Inflammatory macrophage treated with lipopolysaccharide for 1 hour (primary cell): ENCODE measurements around the gene IQSEC3.
"Not testable (repeated sequence)": the region's sequence is repeated elsewhere in the genome, so short reads cannot be mapped to it uniquely, and the experiment has no call there.

Experiments
- DNase-seq, 2 donors: peaks; one replicate each; pipeline ENCODE4 v3.0.0-alpha.2; 2020 to 2022

IQSEC3 gene

DNA sequence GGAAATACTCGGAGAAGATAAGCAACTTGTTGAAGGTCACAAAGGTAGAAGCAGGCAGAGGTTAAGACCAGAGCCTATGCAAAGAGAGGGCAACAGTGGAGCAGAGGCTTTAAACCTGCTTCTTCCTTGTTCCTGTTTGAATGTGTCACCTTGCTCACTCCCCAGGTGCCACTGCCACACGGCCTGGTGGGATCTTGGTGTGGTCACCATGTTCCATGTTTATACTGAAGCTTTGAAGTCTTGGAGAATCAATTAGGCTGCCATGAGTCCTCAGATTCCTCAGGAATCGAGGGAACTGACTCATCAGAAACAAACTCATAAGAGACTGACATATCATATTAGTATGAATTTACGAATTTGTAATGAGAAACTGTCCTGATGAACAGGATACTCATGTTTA, 46.8 kb downstream of the IQSEC3 start:
- DNase-seq: no peak

DNA sequence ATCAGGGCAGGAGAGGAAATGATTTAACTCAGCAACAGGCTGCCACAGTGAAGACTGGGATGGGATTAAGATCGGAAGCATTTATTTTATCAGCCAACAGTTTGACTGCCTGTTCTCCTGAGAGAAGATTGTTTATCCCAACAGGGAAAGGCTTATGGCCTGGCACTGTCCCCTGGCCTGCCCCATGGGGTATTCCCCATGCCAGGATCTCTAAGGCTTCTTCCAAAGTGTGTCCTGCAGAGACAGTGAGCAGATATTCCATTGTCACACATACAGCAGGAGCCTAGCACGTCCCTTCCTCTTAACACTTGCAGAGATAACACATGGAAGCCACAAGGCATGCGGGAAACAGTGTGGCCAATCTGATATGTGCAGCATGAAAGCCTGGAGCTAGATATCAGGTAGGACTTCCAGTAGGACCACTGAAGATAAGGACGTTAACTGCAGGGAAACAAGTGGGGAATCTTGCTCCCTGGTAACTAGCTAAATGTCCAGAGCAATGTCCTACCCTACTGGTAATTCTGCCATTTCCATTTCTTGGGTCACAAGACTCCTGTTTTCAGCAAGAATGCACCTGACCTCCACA, 48.2 kb downstream of the IQSEC3 start:
- no peak for DNase-seq

DNA sequence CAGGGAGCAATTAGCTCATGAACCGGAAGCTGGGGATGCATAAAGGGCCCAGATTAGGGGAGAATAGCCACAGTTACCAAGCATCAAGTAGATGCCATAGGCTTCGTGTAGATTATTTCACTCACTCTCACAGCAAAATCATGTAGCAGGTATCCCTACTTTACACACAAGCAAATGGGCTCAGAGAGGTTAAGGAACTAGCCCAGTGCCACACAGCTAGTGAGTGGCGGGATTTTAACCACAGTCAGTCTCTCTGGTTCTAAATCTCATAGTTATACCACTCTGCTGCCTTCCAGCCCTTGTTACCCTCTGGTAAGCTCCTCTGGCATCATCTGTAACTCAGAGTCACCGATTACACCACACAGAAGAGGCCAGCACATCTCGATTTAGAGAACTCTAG, 49.0 kb downstream of the IQSEC3 start:
- no peak for DNase-seq

DNA sequence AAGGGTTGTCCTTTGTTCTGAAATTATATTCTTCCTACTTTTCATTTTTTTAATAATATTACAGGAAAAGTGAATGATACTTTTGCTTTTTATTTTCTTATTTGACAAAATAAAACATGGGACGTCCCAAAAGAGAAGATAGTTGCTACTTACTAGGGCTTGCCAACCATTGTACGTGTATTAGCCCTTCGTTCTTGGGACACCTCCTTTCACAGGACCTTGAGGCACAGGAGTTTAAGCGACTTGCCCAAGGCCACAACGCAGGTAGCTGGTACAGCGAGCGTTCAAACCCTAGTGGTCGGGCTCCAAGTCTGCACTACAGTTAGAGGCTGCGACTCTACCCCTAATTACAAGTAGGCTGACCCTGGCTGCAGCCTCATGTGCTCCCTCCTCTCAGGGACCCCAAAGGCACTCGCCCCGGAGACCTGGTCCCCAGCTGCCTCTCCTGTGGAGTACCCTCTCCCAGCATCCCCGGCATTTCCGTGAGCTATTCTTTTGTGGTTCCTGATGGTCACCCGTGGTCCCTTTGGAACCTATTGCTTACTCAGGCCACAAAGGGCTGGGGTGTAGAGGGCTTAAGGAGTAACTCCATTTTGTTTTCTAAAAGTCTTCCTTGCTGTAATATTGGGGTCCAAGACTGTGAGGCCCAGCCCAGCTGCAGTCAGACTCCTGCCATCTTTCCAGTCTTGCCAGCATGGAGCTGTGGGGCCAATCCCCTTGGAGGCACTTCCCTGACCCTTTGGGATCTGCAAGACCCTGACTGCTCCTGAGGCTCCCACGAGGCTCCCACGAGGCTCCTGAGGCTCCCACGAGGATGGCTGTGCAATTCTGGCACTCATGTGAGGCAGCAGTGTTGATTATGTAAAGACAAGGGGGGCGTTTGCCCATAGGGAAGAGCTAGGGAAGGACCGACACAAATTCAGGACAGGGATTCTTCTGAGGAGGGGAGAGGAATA, 49.7 kb downstream of the IQSEC3 start:
- DNase-seq: no peak

DNA sequence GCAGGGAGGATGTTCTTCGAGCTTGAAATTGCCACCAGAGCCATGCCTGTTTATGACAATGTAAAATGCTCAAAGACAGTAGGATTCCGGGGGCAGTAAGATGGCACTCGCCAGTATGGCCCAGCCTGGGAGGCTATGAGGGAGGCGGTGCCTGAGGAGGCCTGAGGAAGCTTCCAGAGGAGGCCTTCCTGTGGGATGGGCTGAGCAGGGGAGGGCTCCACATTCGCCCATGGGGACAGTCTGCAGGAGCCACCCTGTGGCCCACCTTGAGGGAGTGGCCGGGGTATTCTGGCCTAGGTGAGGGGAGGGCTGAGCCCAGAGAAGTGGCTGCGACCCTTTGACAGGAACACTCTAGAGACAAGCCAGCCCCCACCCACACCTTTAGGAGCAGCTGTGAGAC, 50.7 kb downstream of the IQSEC3 start:
- no peak for DNase-seq

DNA sequence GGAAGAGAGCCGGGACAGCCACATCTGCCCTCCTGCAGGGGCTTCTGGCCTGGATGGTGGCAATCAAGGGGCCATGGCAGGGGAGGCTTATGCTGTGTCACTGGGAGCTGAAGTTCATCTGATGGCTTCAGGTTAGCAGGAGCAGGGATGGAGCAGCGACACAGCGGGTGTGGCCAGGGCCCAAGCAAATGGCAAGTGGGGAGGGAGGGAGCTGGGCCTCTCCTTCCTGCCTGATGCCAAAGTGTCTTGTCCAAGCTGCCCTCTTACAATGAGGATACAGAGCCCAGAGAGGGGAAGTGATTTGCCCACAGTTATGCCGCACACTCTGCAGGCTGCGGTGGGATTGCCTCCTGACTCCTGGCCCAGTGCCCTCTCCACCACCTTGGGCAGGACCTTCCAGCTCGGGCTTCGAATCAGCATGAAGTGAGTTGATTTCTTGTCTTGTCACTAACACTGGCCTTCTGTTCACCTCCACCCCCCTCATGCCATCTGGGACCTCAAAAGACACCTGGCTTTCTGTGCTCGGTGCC, 51.3 kb downstream of the IQSEC3 start:
- no peak for DNase-seq

DNA sequence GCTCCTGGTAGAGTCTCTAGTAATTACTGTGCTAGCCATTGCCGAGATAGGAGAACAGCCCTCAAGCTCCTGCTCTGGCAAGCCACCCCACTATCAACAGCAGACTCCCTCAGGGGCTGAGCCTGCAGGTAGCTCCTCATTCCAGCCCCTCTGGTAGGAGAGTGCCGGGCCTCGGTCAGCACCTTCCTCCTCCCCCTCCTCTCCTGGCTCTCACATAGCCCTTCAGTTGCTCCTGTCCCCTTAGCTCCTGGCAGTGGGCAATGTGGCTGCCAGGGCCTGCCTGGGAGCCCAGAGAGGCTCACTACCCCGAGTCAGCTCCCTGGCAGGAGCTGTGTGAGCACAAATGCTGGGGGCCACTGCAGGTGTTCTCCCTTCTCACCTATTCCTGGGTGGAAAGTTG, 52.0 kb downstream of the IQSEC3 start:
- no peak for DNase-seq

DNA sequence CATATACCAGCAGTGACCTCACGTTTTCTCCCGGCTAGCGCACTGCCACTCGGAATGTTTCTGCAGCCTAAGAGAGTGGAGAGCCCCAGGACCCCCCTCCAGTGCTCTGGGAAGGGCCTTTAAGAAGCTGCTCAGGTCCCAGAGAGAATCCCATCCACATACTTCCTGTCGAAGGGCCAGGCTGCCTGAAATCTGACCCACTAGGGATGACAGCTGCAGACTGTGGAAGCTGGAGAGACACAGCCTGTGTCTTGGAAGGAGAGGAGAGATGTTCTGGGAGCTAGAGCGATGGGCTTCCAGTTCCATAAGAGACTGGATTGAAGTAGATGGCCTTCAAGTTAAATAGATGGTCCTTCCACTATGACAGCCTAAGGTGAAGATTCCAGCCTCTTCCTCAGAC, 54.4 kb downstream of the IQSEC3 start:
- DNase-seq: no peak

DNA sequence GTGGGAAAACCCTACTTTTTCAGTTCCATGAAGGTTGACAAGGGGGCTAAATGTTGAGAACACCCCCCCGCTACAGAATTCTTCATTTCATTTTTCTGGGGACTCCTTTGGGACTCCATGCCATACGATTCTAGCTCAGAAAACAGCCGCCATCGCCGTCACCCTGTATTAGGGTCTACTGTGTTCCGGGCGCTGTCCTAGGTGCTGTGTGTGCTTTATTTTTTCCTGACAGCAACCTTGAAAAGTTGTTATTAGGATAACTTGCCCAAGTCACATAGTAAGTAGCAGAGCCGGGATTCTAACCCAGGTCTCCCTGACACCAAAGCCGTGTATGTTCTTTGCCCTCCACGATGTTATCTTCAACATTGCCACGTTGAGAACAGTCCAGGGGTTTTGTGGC, 55.1 kb downstream of the IQSEC3 start:
- DNase-seq: no peak

DNA sequence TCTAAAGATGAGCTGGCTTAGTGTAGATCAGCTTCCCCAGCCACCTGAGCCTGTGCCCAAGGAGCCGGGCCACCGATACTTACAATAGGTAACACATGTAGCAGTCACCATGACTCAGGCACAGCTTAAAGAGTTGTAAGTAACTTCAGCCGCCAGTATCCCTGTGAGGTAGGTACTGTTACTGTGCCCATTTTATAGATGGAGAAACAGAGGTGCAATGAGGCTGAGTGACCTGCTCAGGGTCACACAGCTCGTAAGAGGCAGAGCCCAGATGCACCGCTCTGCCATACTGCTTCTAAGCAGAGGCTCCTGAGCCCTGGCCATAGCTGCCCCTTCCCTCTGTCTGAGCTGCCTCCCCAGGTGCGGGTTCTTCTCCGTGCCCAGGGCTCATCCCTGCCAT, 58.5 kb downstream of the IQSEC3 start:
- DNase-seq: no peak

DNA sequence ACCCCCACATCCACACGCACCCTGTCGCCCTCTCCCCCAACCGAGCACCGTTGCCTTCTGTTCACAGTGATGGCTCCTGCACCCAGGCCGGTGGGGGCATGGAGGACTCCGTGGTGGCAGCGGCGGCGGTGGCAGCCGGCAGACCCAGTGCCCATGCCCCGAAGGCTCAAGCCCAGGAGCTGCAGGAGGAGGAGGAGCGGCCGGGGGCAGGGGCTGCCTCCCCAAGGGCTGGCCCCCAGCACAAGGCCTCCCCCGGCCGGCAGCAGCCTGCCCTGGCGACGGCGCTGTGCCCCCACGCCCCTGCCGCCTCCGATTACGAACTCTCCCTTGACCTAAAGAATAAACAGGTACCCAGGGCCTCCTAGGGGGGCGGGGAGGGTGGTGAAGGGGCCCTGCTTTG, 59.0 kb downstream of the IQSEC3 start:
- no peak for DNase-seq

DNA sequence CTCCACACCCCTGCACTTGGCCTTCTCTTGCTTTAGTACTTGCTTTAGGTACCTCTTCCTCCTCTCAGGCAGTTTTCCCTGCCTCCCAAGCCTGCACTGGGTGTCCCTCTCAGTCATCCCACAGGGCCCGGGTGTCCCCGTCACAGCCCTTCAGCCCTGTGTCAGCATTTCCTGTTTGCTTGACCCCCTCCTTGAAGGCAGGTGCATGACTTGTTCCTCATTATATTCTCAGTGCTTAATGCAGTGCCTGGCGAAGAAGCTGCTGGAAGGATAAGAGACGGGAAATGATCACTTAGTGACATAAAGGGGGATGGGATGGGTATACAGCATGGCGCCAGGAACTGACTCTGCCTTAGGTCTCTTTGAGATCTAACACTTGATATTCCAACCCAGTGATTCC, 61.5 kb downstream of the IQSEC3 start:
- DNase-seq: no peak

DNA sequence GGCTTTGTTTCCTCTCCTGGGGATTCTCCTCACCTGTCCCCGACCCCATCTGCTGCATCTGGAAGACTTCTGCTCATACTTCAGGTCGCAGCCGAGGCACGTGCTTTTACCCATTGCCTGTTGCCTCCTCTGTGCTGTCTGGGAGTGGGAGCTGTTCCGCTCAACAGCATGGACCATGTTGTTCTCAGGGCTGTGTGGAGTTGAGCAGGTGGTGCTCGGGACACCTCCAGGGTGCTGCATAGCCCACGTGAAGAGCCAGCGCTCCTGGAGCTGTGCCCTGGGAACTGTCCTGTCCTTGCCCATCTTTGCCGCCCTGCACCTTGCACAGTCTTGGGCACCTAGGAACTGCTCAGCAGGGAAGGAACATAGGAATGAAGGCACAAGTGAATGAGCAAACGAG, 62.4 kb downstream of the IQSEC3 start:
- no peak for DNase-seq

DNA sequence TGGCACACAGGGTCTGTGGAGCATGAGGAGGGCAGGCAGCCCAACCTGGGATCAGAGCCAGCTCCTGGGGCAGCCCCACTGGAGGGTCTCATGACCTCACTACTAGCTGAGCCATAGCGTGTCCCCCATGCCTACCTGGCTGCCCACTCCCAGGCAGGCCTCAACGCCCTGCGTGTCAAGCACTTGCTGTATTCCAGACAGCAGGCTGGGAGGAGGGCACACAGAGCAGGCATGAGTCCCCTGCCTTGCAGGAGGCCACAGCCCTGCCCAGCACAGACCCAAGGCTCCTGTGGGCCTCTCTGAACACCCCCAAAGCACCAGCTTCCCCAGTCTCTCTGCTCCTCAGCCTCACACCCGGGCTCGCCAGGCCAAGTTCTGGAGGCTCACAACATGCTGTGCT, 64.0 kb downstream of the IQSEC3 start:
- DNase-seq: no peak

DNA sequence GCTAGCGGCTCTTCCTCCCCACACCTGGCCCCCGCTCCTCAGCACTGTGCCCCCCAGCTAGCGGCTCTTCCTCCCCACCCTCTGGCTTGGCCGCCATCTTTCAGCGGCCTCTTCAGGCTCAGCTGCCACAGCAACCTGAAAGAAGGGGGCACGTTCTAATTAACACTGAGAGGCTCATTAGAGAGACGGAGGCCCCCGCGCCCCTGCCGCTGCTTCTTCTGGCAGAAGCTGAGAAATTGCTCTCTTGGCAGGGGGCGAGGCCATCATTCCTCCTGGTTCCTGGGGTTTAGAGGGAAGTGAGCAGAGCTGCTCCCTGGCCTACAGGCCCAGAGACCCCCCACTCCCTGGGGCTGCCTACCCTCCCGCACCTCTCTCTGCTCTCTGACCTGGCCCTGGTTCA, 64.4 kb downstream of the IQSEC3 start:
- no peak for DNase-seq

DNA sequence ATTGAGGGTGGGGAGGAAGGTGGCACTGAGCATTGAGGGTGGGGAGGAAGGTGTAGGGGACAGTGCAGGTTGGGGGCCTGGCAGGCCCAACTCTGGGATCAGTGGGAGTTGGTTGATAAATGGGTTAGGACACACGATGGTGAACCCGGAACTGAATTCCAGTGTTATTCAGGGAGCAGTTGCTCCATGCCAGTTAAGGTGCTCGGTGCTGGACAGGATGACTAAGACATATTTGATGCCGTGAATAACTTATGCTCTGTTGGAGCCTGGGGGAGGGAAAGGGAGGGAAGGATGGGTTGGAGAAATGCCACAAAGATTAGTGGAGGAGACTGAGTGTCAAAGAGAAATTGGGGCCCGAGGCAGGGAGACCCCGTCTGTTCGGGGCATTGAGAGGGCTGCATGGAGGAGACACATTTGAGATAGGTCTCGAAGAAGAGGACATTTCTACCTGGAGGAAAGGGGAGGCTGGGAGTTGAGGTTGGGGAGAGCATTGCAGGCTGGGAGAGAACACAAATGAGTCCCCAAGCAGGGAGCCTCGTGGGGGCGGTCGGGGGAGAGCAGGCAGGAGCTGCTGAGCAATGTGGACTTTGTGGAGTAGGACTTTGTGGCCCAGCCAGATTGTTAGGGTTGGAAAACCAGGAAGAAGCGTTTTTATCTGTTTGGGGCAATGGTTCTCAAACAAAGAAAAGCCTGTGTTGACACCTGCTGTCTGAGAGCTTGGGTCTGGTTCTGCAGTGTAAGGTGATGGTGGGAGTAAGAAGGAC, 65.3 kb downstream of the IQSEC3 start:
- DNase-seq: no peak

DNA sequence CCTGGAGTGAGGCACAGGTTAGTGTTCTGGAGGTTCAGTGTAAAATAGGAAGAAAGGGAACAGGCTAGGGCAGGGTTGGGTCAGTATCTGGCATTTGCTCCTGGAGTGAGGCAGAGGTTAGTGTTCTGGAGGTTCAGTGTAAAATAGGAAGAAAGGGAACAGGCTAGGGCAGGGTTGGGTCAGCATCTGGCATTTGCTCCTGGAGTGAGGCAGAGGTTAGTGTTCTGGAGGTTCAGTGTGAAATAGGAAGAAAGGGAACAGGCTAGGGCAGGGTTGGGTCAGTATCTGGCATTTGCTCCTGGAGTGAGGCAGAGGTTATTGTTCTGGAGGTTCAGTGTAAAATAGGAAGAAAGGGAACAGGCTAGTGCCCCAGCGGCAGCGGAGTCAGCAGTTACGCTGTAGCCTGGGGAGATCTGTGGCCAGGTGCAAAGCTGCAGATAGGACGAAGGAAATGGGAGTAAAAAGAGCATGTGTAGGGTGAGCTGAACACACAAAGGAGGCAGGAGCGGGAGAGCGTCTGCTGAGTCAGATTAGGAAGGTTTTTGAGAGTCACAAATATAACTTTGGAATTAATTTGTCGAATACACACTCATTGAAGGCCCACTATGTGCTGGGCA, 67.2 kb downstream of the IQSEC3 start:
- DNase-seq: not testable (repeated sequence)

DNA sequence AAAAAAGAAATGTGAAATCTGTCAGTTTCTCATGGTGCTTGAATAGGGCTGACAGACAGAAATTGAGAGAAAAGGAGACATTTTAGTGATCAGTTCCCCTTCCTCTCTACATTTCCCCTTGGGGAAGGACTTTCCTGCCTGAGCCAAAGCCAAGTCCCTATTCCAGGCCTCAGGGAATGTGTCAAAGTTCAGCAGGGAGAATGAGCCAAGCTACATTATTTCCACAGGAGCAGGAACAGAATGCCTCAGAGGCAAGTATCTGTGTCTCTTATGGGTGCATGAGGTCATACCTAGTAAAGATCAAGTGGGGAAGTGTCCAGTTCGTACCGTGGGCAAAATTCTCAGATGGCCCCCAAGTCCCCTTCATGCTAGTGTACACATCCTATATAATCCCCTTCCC, 68.6 kb downstream of the IQSEC3 start:
- no peak for DNase-seq

DNA sequence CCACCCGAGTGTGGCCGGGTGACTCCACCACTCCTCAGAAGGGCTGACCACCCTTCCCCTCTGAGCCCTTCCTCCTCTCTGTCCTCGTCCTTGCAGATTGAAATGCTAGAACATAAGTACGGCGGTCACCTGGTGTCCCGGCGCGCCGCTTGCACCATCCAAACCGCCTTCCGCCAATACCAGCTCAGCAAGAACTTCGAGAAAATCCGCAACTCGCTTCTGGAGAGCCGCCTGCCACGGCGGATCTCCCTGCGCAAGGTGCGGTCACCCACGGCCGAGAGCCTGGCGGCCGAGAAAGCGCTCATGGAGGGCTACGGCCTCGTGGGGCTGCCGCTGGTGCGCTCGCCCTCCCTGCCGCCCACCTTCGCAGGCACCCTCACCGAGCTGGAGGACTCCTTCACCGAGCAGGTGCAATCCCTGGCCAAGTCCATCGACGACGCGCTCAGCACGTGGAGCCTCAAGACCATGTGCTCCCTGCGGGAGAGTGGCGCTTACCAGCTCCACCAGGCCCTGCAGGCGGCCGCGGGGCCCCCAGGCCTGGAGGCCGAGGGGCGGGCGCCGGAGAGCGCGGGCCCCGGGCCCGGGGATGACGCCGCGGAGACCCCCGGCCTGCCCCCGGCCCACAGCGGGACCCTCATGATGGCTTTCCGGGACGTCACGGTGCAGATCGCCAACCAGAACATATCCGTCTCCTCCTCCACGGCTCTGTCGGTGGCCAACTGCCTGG, 71.8 kb downstream of the IQSEC3 start:
- no peak for DNase-seq

DNA sequence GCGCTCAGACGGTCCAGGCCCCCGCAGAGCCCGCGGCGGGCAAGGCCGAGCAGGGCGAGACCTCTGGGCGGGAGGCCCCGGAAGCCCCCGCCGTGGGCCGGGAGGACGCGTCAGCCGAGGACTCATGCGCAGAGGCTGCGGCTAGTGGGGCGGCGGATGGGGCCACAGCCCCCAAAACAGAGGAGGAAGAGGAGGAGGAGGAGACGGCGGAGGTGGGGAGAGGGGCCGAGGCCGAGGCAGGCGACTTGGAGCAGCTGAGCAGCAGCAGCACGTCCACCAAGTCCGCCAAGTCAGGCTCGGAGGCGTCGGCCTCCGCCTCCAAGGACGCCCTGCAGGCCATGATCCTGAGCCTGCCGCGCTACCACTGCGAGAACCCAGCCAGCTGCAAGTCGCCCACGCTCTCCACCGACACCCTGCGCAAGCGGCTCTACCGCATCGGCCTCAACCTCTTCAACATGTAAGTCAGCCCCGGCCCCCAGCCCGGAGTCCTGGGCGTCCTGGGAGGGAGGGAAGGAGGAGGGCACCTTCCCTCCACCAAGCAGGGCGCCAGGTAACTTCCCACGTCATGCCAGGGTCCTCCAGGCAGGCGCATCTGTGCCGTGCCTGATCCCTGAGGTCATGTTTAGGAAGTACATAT, 72.4 kb downstream of the IQSEC3 start:
- DNase-seq: no peak

DNA sequence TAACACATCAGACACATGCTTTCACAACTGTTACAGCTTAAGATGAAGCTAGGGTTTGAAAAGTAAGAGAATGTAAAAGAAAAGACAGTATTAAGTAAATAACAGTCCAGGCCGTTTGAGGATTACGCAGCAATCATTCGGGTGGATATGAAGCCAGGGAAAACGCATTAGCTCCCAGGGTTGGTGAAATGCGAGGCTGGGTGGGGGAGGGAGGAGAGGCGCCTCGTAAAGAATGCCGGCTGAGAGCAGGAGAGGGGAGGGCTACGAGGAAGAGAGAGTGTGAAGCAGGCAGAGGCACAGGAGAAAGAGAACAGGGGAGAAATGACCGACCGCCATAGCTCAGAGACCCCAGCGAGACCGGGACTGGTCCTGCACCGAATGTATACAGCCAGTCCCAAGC, 73.0 kb downstream of the IQSEC3 start:
- no peak for DNase-seq

DNA sequence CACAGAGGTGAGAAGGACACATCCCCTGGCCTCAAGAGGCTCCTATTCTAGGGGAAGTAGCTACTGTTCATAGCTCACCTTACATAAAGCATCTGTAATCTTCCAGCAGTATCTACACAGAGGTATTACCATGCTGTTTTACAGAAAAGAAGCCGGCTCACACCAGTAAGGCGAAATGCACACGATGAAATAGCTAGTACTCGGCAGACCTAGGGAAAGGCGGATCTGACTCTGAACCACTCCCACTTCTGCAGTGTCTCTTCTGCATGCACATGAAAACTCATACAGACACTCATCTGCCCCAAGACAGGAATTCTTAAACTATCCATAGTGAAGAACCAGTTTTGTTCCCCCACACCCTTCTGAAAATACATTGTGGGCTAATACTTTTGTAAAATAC, 73.6 kb downstream of the IQSEC3 start:
- no peak for DNase-seq
